GM12891 (cell line): ENCODE results near the gene PDE1A.

ENCODE experiments used
- PAX5 ChIP-seq: IDR thresholded peaks from 2 replicates; pipeline ENCODE4 v1.6.1; 2011; ENCODE audit warnings: low read length, moderate library complexity, mild to moderate bottlenecking; ENCODE audit not compliant: insufficient read depth, severe bottlenecking
- POLR2A ChIP-seq: IDR thresholded peaks from 2 replicates; pipeline ENCODE4 v1.6.1; 2011; ENCODE audit warnings: low read depth, low read length, control low read depth
- POLR2AphosphoS5 ChIP-seq: IDR thresholded peaks from 2 replicates; pipeline ENCODE4 v1.6.1; 2011; ENCODE audit warnings: low read depth, low read length, control low read depth
- POU2F2 ChIP-seq: IDR thresholded peaks from 2 replicates; pipeline ENCODE4 v1.6.1; 2011; ENCODE audit warnings: low read depth, mild to moderate bottlenecking, control low read depth, low read length, moderate library complexity
- SPI1 ChIP-seq: IDR thresholded peaks from 2 replicates; pipeline ENCODE4 v1.6.1; 2011; ENCODE audit warnings: low read depth, low read length, control low read depth
- TAF1 ChIP-seq: IDR thresholded peaks from 2 replicates; pipeline ENCODE4 v1.6.1; 2011; ENCODE audit warnings: low read depth, low read length, control low read depth

GRCh38 chr2:182452456-182452990 lies 25.7 kb upstream of the PDE1A start:
- TF ChIP-seq POLR2A (no peak), TAF1 (no peak), POLR2AphosphoS5 (no peak), POU2F2 (no peak), SPI1 (no peak), PAX5 (no peak)
